ENCODE measurements around the gene UGT3A1. TPM values are rescaled to one million over a fixed set of nuclear protein-coding genes. Genes with fewer than 3 reads are reported as not detected.
"Not testable (repeated sequence)": the region's sequence is repeated elsewhere in the genome, so short reads cannot be mapped to it uniquely, and the experiment has no call there.

The UGT3A1 gene
- total RNA-seq (not detected), total RNA-seq (0 reads per million in 2 donors)

DNA sequence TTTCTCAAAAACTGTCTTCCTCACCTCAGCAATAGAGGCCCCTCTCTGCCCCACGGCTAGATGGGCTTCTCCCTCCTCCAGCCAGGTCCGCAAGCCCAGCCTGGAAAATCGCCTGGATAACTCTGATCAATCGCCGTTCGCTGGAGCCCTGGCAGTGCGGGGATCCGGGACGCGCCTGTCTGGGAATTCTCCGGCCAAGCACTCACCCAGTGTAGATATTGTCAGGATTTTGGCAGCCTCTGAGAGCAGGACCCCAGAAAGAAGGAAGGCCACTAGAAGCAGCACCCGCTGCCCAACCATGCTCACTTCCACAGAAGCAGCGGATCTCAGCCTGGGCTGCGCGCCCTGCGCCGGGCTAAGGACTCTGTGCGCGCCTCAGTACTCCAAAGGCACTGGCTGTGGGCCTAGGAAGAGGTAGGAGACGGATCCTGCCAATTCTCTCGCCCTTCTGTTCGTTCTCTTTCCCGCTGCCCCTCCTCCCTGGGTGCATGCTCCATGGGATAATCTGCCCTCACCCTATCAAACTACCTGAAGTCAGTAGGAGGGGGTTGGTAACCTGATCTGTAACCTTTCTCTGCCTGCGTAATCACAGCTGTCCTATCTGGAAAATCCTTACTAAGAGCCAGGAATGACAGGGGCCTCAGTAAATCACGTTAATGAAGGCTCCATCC, at the start of gene UGT3A1:
Gene UGT3A1 (minus strand): TSS at position 450 of the 671 bp plus-strand sequence. CDS start 150 bp downstream, at position 300.
- peaks cover 56% of the 10 kb centered on the region for H3K27me3 Mint-ChIP-seq
- H3K4me3 Mint-ChIP-seq, result no peak within 1 kb of the TSS
- H3K9me3 ChIP-seq (ENCODE audit: control insufficient read depth, low read length, poor library complexity, severe bottlenecking), result no peaks in the 10 kb centered on the region
- H3K27ac Mint-ChIP-seq, result no peak within 1 kb of the TSS
- no peaks in the 10 kb centered on the region for H3K4me1 Mint-ChIP-seq
- DNase-seq (no peak), ATAC-seq (no peak)
- H3K36me3 Mint-ChIP-seq (ENCODE audit: low read depth), result no peaks in the 10 kb centered on the region

- H3K27me3 Mint-ChIP-seq, result peaks cover 39% of the 10 kb centered on the region
- no peak overlapping the region for H3K27ac Mint-ChIP-seq
- H3K4me3 Mint-ChIP-seq, result no peak overlapping the region
- ATAC-seq (no peak), DNase-seq (no peak)
- H3K36me3 Mint-ChIP-seq (ENCODE audit: low read depth), result peaks cover 2% of the 10 kb centered on the region
- H3K4me1 Mint-ChIP-seq, result no peaks in the 10 kb centered on the region
- no peaks in the 10 kb centered on the region for H3K9me3 ChIP-seq (ENCODE audit: control insufficient read depth, low read length, poor library complexity, severe bottlenecking)
Measured at GRCh38 chr5:36035696-36036095, 44.5 kb upstream of the UGT3A1 start.

GRCh38 chr5:36034536-36035134, 43.4 kb upstream of the UGT3A1 start:
- DNase-seq; H3K4me1 Mint-ChIP-seq; H3K36me3 Mint-ChIP-seq (ENCODE audit: low read depth); H3K9me3 ChIP-seq (ENCODE audit: control insufficient read depth, low read length, poor library complexity, severe bottlenecking); ATAC-seq; H3K27ac Mint-ChIP-seq; H3K4me3 Mint-ChIP-seq: not testable (repeated sequence)
- peaks cover 32% of the 10 kb centered on the region for H3K27me3 Mint-ChIP-seq

DNA sequence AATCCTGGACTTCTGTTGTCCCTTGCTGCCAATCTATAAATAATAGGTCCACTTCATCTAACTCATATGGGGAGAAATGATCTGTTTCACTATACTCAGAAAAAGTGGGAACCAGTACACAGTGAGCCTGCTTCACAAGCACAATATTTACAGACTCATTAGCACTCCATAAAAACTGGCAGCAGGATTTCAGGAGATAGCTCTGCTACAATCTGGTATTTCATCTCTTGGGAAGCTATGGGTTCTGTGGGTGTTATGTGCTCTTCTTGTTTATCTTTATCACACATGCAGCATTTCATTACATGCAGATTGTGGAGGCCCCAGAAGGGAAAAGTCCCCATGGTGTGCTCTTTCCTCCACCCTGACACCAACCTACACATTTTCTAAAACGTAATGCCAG, 42.3 kb upstream of the UGT3A1 start:
- Mint-ChIP-seq H3K27ac (no peak overlapping the region), H3K4me3 (no peak overlapping the region)
- DNase-seq, result no peak

DNA sequence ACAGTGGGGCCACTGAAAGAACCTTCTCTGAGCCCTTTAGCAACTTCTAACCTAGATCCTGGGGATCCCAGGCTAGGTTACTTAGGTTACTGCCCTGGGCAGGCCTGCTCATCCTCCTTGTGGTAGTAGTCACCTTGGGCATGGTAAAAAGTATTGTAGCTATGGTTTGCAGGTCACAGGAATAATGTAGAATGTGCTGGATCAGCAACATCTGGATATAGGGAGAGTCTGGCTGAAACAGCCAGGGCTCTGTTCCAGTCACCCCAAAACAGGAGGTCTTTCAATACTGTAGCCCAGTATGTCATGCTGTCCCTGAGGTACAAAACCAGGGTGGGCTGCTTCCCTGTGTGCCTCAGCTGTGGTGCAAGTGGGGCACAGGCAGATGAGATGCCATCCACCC, 41.9 kb upstream of the UGT3A1 start:
- Mint-ChIP-seq H3K4me3 (no peak overlapping the region), H3K27me3 (peaks cover 32% of the 10 kb centered on the region), H3K27ac (no peak overlapping the region), H3K4me1 (no peaks in the 10 kb centered on the region), H3K36me3 (ENCODE audit: low read depth) (peaks cover 2% of the 10 kb centered on the region)
- H3K9me3 ChIP-seq (ENCODE audit: control insufficient read depth, low read length, poor library complexity, severe bottlenecking), result peaks cover 2% of the 10 kb centered on the region
- no peak for DNase-seq
- ATAC-seq, result no peak

More for the DNA sequence above, 42.3 kb upstream of the UGT3A1 start:
- Mint-ChIP-seq H3K27me3 (peaks cover 32% of the 10 kb centered on the region), H3K4me1 (no peaks in the 10 kb centered on the region), H3K36me3 (ENCODE audit: low read depth) (peaks cover 2% of the 10 kb centered on the region)
- no peak for ATAC-seq
- H3K9me3 ChIP-seq (ENCODE audit: control insufficient read depth, low read length, poor library complexity, severe bottlenecking), result no peaks in the 10 kb centered on the region

DNA sequence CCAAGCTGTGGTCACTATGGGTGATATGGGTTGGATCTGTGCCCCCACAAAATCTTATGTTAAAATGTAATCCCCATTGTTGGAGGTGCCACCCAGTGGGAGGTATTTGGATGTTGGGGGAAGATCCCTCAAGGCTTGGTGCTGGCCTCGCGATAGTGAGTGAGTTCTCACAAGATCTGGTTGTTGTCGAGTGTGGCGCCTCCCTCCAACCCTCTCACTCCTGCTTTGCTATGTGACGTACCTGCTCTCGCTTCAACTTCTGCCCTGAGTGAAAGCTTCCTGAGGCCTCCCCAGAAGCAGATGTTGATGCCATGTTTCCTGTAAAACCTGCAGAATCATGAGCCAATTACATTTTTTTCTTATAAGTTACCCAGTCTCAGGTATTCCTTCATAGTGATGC, 40.0 kb upstream of the UGT3A1 start:
- DNase-seq, result no peak

DNA sequence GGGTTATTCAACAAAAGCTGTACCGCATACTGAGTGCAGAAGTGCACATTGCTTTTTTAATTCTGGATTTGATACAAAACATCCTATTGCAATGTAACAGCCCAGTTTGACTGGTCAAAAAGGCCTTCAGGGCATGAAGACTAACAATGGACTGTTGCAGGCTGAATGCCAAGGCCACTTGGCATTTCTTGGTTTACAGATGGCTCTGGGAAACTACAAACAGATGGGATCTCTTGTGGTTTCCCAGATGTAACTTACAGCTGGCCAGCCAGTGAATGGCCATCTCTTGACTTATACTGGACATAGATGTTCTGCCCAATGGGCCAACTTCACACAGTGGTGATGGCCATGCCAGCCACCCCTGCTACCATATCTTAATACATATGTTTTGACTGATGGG, 38.7 kb upstream of the UGT3A1 start:
- no peak for ATAC-seq

More for the DNA sequence above, 40.0 kb upstream of the UGT3A1 start:
- H3K27ac Mint-ChIP-seq, result no peak overlapping the region
- H3K36me3 Mint-ChIP-seq (ENCODE audit: low read depth), result peaks cover 2% of the 10 kb centered on the region
- H3K4me3 Mint-ChIP-seq, result no peak overlapping the region
- no peaks in the 10 kb centered on the region for H3K4me1 Mint-ChIP-seq
- H3K27me3 Mint-ChIP-seq, result peaks cover 32% of the 10 kb centered on the region
- ATAC-seq, result no peak
- H3K9me3 ChIP-seq (ENCODE audit: control insufficient read depth, low read length, poor library complexity, severe bottlenecking), result peaks cover 3% of the 10 kb centered on the region

GRCh38 chr5:36028816-36029465, 37.8 kb upstream of the UGT3A1 start:
- ATAC-seq (no peak), DNase-seq (no peak)
- Mint-ChIP-seq H3K27me3 (peaks cover 24% of the 10 kb centered on the region), H3K36me3 (ENCODE audit: low read depth) (no peaks in the 10 kb centered on the region), H3K4me3 (no peak overlapping the region), H3K27ac (no peak overlapping the region), H3K4me1 (no peaks in the 10 kb centered on the region)
- peaks cover 3% of the 10 kb centered on the region for H3K9me3 ChIP-seq (ENCODE audit: control insufficient read depth, low read length, poor library complexity, severe bottlenecking)

More for the DNA sequence above, 38.7 kb upstream of the UGT3A1 start:
- no peak for DNase-seq
- Mint-ChIP-seq H3K27ac (no peak overlapping the region), H3K27me3 (peaks cover 29% of the 10 kb centered on the region), H3K4me3 (no peak overlapping the region), H3K36me3 (ENCODE audit: low read depth) (no peaks in the 10 kb centered on the region), H3K4me1 (no peaks in the 10 kb centered on the region)
- H3K9me3 ChIP-seq (ENCODE audit: control insufficient read depth, low read length, poor library complexity, severe bottlenecking), result peaks cover 3% of the 10 kb centered on the region

DNA sequence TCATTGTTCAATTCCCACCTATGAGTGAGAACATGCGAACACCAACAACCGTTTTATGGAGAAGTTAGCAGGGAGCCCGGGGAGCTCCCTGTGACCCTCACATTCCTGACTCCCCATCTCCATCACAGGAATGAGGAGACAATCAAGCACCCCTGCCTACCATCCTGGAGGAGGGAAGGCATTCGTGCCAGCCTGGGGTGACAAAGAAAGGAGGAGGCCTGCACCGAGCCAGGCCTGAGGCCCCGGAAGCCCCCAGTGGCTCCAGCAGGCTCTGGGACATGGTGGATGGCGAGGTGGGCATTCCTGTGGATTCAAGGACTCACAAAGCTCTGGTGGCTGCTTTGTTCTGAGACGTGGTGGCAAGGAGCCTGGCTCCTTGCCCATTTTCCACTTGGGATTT, 36.5 kb upstream of the UGT3A1 start:
- Mint-ChIP-seq H3K27ac (no peak overlapping the region), H3K4me3 (no peak overlapping the region), H3K4me1 (no peaks in the 10 kb centered on the region), H3K36me3 (ENCODE audit: low read depth) (no peaks in the 10 kb centered on the region), H3K27me3 (peaks cover 16% of the 10 kb centered on the region)
- ATAC-seq, result no peak
- peaks cover 3% of the 10 kb centered on the region for H3K9me3 ChIP-seq (ENCODE audit: control insufficient read depth, low read length, poor library complexity, severe bottlenecking)
- DNase-seq, result no peak

DNA sequence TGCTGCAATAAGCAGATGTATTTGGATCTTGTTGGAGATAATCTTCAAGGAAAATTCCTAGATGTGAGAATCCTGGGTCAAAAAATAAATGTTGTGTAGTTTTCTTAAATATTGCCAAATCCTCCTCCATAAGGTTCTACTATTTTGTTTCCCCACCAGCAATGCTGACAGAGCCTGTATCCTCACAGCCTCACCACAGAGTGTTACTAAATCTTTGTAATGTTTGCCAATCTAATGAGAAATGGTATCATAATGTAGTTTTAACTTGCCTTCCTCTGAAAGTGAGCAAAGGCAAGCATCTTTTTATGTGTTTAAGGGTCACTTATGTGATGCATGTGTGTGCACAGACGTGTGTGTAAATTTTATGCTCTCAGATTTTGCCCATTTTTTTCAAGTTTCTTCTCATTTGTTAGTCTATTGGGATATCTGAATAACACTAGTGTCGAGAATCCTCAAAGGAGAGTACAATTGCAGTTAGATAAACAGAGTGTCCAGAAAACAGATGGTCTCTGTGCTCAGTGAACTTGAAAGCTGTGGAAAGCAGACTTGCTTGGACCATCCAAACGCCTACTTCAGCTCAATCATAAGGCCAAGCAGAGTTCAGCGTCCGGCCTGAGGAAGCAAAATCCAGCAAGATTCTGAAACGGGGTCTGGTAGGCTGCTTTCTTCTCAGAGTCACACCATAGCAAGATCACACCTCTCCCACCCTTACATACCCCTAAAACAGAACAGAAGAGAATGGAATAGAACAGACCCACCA, 35.7 kb upstream of the UGT3A1 start:
- DNase-seq, result no peak
- ATAC-seq, result no peak
- Mint-ChIP-seq H3K27me3 (peaks cover 16% of the 10 kb centered on the region), H3K27ac (no peak overlapping the region), H3K4me1 (no peaks in the 10 kb centered on the region), H3K4me3 (no peak overlapping the region), H3K36me3 (ENCODE audit: low read depth) (no peaks in the 10 kb centered on the region)
- peaks cover 3% of the 10 kb centered on the region for H3K9me3 ChIP-seq (ENCODE audit: control insufficient read depth, low read length, poor library complexity, severe bottlenecking)

GRCh38 chr5:36022246-36022645, 31.1 kb upstream of the UGT3A1 start:
- H3K9me3 ChIP-seq (ENCODE audit: control insufficient read depth, low read length, poor library complexity, severe bottlenecking); H3K36me3 Mint-ChIP-seq (ENCODE audit: low read depth); H3K27ac Mint-ChIP-seq; ATAC-seq; H3K4me3 Mint-ChIP-seq; DNase-seq; H3K4me1 Mint-ChIP-seq: not testable (repeated sequence)
- peaks cover 16% of the 10 kb centered on the region for H3K27me3 Mint-ChIP-seq

DNA sequence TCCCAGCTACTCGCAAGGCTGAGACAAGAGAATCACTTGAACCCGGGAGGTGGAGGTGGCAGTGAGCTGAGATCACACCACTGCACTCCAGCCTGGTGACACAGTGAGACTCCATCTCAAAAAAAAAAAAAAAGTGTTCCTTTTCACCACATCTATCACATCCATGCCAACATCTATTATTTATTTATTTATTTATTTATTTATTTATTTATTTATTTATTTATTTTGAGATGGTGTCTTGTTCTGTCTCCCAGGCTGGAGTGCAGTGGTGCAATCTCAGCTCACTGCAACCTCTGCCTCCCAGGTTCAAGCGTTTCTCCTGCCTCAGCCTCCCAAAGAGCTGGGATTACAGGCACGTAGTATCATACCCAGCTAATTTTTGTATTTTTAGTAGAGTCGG, 28.4 kb upstream of the UGT3A1 start:
- not testable (repeated sequence) for H3K36me3 Mint-ChIP-seq (ENCODE audit: low read depth); H3K27me3 Mint-ChIP-seq; ATAC-seq

GRCh38 chr5:36017622-36018021, 26.4 kb upstream of the UGT3A1 start:
- Mint-ChIP-seq H3K4me1 (no peaks in the 10 kb centered on the region), H3K4me3 (no peak overlapping the region), H3K27ac (no peak overlapping the region), H3K27me3 (no peaks in the 10 kb centered on the region), H3K36me3 (ENCODE audit: low read depth) (no peaks in the 10 kb centered on the region)
- no peaks in the 10 kb centered on the region for H3K9me3 ChIP-seq (ENCODE audit: control insufficient read depth, low read length, poor library complexity, severe bottlenecking)
- DNase-seq (no peak), ATAC-seq (no peak)

More for the DNA sequence above, 28.4 kb upstream of the UGT3A1 start:
- H3K4me3 Mint-ChIP-seq; H3K4me1 Mint-ChIP-seq; DNase-seq; H3K27ac Mint-ChIP-seq; H3K9me3 ChIP-seq (ENCODE audit: control insufficient read depth, low read length, poor library complexity, severe bottlenecking): not testable (repeated sequence)

Data from T-helper 17 cell (primary cell).